HS-27A (cell line): ENCODE measurements around the gene PGAP2.
A peak's percentile ranks its signal among the peaks of the same experiment; 100 is the strongest.
"Not testable (repeated sequence)": the region's sequence is repeated elsewhere in the genome, so short reads cannot be mapped to it uniquely, and the experiment has no call there.

Source experiments
- DNase-seq: peaks from one replicate; pipeline ENCODE4 v3.0.0-alpha.2; 2012; ENCODE audit warnings: low read depth, missing footprints

The PGAP2 gene

DNA sequence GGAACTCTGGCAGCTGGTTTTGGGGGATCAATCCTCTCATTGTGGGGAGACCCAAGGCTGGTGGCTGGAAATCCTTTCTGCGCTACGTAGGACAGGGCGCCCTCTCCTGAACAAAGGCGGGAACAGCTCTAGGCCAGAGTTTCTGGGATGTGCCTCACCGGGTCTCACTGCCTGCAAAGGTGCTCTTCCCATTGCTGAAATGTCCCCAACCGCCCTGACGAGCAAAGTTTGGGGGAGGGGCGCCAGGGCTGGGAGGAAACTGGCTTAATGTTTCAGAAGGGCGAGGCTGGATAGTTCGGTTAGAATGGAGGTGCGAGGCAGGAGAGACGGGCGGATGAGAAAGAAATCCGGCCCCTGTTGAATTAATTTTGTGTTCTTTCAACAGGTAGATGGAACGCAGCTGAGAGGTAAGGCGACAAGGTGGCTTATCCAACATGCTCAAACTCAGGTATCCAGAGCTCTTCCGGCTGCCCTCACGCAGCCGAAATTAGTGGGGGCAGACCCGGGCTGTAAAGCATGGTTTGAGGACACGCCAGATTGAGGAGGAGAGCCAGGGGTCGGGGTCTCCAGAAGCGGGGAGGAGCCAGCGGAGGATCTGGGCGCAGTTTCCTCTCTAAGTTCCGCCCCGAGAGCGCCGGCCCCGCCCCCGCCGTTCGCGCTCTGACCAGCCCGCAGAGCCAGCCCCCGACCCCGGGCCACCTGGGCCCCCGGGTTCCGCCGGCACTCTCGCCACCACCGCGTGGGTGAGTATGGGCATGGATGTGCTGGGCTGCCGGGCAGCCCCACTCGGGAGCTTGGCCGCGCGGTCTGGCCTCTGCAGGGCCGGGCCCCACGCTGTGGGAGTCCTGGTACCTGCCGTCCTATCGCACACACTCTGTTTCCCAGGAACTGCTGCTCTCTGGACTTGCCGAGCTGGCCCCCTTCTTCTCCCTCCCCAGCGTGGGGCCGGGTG is at the start of gene PGAP2:
Gene PGAP2, plus strand, starts transcription at position 652 of the 952 bp plus-strand sequence. CDS start 2,700 bp downstream, outside the sequence.
- DNase-seq = no peak

DNA sequence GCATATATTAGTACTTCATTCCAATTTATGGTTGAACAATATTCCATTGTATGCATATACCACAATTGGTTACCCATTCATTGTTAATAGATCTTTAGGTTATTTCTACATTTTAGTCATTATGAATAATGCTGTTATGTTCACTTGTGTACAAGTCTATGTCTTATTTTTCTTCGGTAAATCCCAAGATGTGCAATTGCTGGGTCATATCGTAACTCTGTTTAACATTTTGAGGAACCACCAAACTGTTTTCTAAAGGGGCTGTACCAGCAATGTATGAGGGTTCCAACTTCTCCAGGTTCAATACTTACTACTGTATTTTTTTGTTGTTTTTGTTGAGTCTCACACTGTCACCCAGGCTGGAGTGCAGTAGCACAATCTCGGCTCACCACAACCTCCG is 44.1 kb upstream of the PGAP2 start:
- no peak for DNase-seq

DNA sequence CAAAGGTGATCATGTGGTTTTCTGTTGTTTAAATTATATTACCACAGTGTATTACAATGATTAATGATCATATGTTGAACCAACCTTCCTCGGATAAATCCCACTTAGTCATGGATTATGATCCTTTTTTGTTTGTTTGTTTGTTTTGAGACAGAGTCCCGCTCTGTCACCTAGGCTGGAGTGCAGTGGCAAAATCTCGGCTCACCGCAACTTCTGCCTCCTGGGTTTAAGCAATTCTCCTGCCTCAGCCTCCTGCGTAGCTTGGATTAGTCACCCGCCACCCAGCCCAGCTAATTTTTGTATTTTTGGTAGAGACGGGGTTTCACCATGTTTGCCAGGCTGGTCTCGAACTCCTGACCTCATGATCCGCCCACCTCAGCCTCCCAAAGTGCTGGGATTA is 41.5 kb upstream of the PGAP2 start:
- DNase-seq = not testable (repeated sequence)

DNA sequence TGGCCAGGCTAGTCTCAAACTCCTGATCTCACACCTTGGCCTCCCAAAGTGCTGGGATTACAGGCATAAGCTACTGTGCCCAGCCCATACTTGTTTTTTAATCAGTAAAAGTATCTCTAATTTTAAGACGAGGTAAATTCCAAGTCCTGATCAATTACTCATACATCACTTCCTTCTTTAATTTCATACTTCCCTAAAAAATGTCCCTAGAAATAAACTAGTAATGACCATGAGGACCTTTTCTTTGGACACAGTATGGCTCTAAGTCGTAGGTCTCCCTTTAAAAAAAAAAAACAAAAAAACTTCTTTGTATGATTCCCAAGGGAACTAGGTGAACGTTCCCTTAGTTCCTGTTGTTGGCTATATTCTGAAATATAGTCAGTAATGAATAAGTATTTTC is 40.8 kb upstream of the PGAP2 start:
- DNase-seq = no peak

DNA sequence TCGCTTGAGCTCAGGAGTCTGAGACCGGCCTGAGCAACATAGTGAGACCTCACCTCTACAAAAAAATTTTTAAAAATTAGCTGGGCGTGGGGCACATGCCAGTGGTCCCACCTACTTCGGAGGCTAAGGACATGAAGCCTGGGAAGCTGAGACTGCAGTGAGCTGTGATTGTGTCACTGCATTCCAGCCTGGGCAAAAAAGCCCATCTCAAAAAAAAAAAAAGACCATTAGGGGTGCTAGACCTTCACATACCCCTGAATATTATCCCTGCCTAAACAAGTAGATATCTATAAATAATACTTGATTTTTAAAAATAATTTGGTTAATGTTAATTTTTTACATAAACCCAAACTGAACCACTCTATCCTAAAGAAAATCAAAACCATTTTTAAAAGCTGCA is 35.2 kb upstream of the PGAP2 start:
- no peak for DNase-seq

DNA sequence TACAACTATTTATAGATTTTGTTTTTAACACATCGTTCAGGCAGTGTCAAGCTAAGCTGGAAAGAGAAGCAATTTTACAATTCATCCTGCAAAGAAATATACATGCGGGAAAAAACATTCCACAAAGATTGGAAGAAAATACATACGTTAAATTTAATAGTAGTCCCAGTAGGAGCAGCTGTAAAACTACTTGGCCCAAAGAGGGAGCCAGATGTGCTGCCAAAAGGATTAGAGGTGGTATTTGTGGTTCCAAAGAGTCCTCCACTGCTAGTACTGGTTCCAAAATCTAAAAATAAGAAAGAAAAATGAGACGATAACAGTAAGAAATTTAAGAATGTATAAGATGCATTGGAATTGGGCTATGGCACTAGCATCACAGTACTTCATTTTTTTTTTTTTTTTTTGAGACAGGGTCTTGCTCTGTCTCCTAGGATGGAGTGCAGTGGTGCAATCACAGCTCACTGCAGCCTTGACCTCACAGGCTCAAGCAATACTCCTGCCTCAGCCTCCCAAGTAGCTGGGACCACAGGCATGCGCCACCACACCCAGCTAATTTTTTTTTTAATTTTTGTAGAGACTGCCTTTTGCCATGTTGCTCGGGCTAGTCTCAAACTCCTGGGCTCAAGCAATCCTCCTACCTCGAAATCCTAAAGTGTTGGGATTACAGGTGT is 32.5 kb upstream of the PGAP2 start:
- no peak for DNase-seq

DNA sequence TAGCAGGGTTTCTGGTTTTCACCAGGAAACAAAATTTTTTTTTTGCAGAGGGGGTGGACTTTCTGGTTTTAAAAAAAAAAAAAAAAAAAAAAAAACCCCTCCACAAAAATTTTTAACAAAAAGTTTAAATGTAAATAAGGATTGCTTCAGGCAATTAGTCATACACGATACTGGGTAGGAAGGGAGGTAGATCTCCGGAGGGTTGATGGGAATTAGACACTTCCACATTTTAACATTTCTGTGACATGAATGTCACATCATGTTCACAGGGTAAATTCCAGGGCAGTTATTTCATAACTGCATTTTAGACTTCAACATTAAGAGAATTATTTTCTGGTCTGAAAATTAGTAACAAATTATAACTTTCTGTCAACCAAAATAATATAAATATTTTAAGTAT is 26.9 kb upstream of the PGAP2 start:
- DNase-seq = no peak

DNA sequence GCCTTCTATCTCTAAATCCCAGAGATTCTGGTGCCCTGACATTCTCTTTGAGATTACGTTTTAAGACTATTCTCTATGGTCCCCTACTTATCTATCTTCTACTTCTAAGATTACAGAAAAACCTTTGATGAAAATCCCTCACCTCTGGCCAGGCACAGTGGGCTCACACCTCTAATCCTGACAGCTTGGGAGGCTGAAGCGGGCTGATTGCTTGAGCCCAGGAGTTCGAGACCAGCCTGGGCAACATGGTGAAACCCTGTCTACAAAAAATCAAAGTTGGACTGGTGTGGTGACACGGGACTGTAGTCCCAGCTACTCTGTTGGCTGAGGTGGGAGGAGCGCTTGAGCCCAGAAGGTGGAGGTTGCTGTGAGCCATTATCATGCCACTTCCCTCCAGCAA is 25.4 kb upstream of the PGAP2 start:
- DNase-seq = no peak

DNA sequence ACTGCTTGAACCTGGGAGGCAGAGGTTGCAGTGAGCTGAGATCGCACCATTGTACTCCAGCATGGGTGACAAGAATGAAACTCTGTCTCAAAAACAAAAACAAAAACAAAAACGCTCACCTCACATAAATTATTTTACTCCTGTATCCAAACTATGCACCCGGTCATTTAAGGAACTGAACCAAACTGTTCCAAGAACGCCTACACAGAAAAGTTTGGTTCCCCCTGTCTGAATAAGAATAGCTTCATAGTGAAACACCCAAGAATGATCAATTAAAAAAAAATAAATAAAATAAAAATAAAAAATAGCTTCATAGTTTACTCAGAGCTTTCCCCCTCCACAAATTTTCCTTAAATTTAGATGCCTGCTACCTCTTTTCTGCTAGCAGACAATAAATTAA is 24.7 kb upstream of the PGAP2 start:
- no peak for DNase-seq

DNA sequence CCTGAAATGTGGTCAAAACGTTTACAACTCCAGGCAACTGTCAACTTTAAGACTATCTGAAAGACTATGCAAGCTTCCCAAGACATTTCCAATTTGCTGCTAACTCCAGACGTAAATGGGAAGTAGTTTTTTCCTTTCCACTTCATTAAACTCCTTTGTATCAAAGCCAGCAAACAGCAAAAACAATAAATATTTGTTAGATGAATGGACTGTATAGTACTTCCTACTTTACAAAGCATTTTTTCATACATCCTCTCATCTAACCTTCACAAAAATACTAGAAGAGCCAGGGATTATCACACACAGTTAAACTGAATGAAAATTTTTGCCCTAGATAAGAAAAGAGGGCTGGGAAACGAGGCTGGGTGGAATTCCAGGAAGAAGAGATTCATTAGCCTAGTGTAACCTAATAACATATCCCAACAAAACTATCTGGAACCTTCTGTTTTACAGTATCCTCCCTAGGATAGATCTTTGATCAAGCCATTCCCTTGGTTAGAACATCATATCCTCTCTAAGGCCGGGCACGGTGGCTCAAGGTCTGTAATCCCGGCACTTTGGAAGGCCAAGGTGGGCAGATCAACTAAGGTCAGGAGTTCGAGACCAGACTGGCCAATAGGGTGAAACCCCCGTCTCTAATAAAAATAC is 21.5 kb upstream of the PGAP2 start:
- DNase-seq = no peak

DNA sequence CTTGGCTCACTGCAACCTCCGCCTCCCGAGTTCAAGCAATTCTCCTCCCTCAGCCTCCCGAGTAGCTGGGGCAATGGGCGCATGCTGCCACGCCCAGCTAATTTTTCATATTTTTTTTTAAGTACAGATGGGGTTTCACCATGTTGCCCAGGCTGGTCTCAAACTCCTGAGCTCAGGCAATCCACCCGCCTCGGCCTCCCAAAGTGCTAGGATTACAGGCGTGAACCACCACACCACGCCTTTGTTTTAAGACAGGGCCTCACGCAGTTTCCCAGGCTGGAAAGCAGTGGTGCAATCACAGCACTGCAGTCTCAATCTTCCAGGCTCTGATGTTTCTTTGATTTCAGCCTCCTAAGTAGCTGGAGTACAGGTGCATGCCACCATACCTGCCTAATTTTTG is 14.0 kb upstream of the PGAP2 start:
- DNase-seq = not testable (repeated sequence)

DNA sequence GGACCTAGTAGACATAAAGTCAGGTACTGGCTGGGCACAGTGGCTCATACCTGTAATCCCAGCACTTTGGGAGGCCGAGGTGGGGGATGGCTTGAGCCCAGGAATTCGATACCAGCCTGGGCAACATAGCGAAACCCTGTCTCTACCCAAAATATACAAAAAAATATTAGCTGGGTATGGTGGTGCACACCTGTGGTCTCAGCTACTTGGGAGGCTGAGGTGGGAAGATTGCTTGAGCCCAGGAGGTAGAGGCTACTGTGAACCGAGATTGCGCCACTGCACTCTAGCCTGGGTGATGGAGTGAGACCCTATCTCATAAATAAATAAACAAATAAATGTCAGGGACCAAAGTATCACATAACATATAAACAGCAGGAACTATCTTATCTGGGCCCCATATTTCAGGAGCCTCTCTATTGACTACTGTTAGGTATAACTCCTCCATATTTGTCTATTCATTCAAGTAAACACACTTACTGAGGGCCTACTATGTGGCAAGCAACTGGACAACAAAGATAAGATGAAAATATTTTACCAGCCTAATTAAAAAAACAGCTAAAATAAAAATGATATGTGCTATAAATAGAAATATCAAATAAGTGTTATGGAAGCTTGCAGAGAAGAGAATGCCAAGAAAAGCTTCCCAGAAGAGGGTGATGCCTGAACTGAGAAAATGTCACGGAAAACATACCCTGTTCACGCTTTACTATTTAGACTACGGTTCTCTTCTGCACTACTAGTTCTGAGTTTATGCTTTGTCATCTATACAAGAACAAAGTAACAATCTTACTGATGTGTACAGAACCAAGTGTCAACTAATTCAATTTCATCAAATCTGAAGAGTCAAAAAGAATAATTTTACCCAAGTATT is 13.0 kb upstream of the PGAP2 start:
- DNase-seq = no peak

DNA sequence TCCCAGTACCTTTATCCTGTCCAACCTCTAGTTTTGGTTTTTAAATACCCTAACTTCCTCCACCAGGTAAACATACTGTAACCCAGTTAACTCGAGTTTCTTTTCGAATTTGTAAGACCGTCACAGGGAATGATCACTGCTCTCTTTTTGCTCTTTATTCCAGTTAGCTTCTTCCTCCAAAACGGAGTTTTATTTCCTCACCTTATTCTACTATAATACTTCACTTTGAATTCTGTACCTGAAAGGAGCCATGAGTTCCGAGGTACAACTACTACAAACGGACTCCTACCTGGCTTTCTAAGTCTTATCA is 12.4 kb upstream of the PGAP2 start:
- DNase-seq = no peak

DNA sequence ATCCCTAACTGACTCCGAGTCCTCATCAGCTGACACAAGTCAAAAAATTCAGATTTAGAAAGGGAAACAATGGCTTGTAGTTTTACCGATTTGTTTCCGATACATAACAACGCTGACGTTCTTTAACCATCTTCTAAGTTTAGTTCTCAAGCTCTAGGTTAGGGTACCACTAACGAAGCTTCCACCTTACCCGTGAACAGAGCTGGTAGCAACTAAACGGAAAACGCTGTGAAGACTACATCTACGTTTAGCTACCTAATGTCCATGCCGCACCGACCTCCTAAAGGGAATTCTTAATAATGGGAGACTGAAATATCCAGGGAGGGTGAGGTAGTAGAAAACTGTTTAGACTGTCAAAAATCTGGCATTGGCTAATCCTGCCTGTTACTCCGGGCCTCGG is 12.0 kb upstream of the PGAP2 start:
- no peak for DNase-seq

DNA sequence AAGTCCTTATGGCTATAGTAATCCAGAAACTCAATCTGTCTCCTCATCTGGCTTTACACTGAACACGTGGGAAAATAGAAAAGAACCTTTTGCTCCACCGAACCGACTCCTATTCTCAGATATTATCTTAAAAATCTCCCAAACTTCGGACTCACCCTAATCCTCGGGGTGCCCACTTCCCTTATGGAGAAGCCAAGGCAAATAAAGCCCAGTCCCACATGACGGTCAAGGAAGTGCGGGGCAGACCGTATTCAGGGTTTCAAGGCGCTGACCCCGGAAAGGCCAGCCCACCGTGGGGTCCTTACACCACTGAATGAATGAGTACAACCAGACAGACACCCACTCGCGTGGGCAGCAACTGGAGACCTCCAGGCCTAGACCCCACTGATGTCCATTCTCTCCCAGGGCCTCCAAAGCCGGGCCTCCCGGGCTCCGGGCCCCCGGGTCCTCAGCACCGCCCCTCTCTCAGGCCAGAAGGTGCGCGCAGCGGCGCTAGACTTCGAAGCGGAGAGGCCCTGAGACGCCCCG is 11.5 kb upstream of the PGAP2 start:
- DNase-seq = no peak

DNA sequence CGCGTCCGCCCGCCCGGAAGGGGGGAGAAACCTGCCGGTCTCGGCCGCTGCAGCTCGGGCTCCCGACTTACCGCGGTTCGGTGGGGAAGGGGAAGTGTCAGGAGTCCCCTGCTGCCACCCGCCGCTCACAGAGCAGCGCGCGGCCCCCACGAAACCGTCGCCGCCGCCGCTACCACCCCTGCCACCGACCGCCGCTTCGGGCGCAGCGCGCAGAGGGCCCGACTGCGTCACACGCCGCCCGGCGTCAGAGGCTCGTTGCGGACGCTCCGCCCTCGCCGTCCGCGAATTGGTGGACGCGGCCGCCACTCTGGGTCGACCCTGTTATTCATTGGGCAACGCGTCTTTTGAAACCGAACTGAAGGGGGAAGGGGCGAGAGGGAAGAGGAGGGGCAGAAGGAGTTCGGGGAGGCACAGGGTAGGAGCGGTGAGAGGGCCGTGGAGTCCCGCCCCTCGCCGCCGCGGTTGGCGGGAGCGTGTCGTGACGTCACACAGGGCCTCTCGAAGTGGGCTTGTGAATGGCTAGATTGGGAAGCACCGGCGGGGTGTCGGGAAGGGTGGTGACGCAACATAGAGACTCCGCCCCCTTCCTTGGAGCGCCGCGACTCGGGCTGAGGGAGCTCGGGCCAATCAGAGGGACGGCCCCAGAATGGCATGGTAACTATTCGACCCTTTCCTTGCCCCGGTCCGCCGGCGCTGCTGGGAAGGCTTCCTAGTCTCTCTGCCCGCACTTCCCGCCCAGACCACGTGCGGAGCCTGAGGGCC is 10.8 kb upstream of the PGAP2 start, which contains the start of gene NUP98:
Gene NUP98, minus strand, starts transcription at position 226 of the 762 bp plus-strand sequence. CDS start 15,437 bp downstream, outside the sequence.
- peak; percentile 98 for DNase-seq

DNA sequence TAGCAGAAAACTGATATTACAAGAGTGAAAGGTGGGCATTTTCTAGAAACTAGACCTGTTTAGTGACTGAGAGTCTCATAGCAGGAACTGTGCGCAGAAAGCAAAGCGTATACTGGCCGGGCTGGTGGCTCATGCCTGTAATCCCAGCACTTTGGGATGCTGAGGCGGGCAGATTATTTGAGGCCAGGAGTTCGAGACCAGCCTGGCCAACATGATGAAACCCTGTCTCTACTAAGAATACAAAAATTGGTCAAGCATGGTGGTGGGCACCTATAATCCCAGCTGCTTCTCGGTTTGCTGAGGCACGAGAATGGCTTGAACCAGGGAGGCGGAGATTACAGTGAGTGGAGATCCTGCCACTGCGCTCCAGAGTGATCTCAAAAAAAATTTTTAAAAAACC is 9.2 kb upstream of the PGAP2 start:
- no peak for DNase-seq

DNA sequence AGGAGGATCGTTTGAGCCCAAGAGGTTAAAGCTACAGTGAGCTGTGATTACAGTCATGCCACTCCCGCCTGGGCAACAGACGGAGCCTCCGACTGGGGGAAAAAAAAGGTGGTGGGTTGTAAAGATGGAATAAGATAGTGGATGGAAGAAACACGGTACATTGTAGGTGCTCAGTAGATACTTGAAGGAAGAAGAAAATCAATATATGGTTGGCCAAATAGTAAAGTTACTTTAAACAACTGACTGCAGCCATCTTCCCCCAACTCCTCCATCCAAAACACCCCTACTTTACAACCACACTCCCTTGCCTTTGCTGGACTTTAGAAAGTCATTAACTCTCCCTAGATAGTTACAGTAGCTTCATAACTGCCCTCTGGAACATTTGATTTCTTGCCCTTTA is 8.5 kb upstream of the PGAP2 start:
- no peak for DNase-seq

DNA sequence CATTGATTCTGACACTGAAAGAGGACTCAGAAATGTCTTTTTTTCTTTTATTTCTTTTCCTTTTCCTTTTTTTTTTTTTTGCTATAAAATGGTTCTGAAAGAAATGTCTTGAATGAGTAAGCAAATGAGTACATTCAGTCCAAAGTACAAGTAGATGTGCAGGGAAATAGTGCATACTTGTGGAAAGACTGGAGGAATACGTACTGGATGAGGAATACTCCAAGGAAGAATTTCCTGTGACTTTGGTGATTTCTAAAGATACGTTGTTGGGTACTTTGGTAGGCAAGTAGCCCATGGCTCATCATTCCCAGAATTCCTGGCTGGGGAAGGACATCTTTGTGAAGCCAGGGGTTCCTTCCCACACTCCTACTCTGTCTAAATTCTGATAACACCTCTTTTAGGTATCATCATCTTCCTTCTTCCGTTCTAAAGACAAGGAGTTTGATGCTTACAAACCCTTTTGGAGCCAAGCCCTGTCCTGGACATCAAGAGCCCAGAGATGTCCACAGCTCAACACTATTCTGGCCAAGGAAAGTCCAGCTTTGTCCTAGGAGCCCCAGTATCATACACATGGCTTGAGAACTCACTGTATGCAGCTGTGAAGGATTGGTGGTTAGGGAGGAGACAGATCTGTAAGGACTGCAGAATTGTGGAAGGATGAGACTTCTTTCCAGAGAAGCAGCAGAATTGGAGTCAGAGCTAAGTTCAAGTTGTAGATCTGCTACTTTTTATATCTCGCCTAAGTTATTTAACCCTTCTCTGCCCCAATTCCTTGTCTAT is 6.2 kb upstream of the PGAP2 start:
- DNase-seq = no peak
